Naive thymus-derived CD4-positive, alpha-beta T cell (primary cell): ENCODE results near the gene PKP4. TPM values are rescaled to one million over a fixed set of nuclear protein-coding genes. Genes with fewer than 3 reads are reported as not detected.

Experiments
- ATAC-seq: fragments of 150-1000 bp; cut with Tn5 transposase; 2 replicates; pipeline ENCODE4 v1.10.0; 2021; ENCODE audit warnings: mild to moderate bottlenecking, moderate library complexity
- CTCF ChIA-PET: fragments of 350-600 bp; sonication (Branson Sonifier 250); formaldehyde crosslinking; loops from one replicate; lab custom pipeline; 2021; ENCODE audit warnings: antibody characterized with exemption; lab: Charles Lee
- POLR2A ChIA-PET: fragments of 350-600 bp; sonication (Branson Sonifier 250); formaldehyde crosslinking; loops from one replicate; lab custom pipeline; 2021; ENCODE audit warnings: antibody characterized with exemption, inconsistent platforms; lab: Charles Lee
- DNase-seq, 9 donors: peaks; one replicate each; pipeline versions ENCODE4 v3.0.0 to v3.0.0-alpha.2; 2020 to 2022; ENCODE audit warnings: mixed read lengths in 1 of 9
- H3K27ac ChIP-seq: one replicate; pipeline ENCODE4 v1.7.0; 2013; ENCODE audit warnings: mild to moderate bottlenecking, low read depth, low read length, moderate library complexity
- H3K27me3 ChIP-seq, 2 donors: one replicate each; pipeline ENCODE4 v1.7.0; 2013; ENCODE audit warnings: low read length in 2 of 2, mild to moderate bottlenecking in 2 of 2, moderate library complexity in 2 of 2; ENCODE audit not compliant: control insufficient read depth in 2 of 2, insufficient read depth in 2 of 2
- H3K36me3 ChIP-seq, 3 experiments: 1 replicate in 2 of 3; 2 replicates in 1 of 3; pipeline ENCODE4 v1.7.0; 2013; ENCODE audit warnings: low read length in 3 of 3, mild to moderate bottlenecking in 3 of 3, moderate library complexity in 1 of 3; ENCODE audit not compliant: insufficient read depth in 3 of 3, control insufficient read depth in 2 of 3
- H3K4me1 ChIP-seq, 2 donors: one replicate each; pipeline ENCODE4 v1.7.0; 2013; ENCODE audit warnings: low read length in 2 of 2, mild to moderate bottlenecking in 2 of 2, moderate library complexity in 1 of 2; ENCODE audit not compliant: control insufficient read depth in 2 of 2, insufficient read depth in 2 of 2
- H3K4me3 ChIP-seq: 2 replicates; pipeline ENCODE4 v1.7.0; 2013; ENCODE audit warnings: mild to moderate bottlenecking, low read length
- H3K9me3 ChIP-seq, 3 experiments: 1 replicate in 2 of 3; 2 replicates in 1 of 3; pipeline ENCODE4 v1.7.0; 2013; ENCODE audit warnings: low read length in 3 of 3; ENCODE audit not compliant: control insufficient read depth in 2 of 3
- H3K27ac Mint-ChIP-seq, 9 donors: one replicate each; pipeline ENCODE4 v1.8.0; 2020 to 2022; ENCODE audit warnings: mixed read lengths in 9 of 9, mild to moderate bottlenecking in 8 of 9, moderate library complexity in 5 of 9, inconsistent platforms in 2 of 9
- H3K27me3 Mint-ChIP-seq, 5 donors: one replicate each; pipeline ENCODE4 v1.8.0; 2021 to 2022; ENCODE audit warnings: mixed read lengths in 5 of 5, mild to moderate bottlenecking in 1 of 5
- H3K36me3 Mint-ChIP-seq, 5 donors: one replicate each; pipeline ENCODE4 v1.8.0; 2020 to 2022; ENCODE audit warnings: mixed read lengths in 5 of 5, mild to moderate bottlenecking in 3 of 5, inconsistent platforms in 1 of 5
- H3K4me1 Mint-ChIP-seq, 7 donors: one replicate each; pipeline ENCODE4 v1.8.0; 2020 to 2022; ENCODE audit warnings: mixed read lengths in 7 of 7, mild to moderate bottlenecking in 3 of 7, inconsistent platforms in 1 of 7
- H3K4me3 Mint-ChIP-seq, 10 donors: one replicate each; pipeline ENCODE4 v1.8.0; 2020 to 2022; ENCODE audit warnings: mild to moderate bottlenecking in 10 of 10, mixed read lengths in 10 of 10, moderate library complexity in 6 of 10, inconsistent platforms in 2 of 10
- H3K9me3 Mint-ChIP-seq, 11 donors: one replicate each; pipeline ENCODE4 v1.8.0; 2020 to 2022; ENCODE audit warnings: mixed read lengths in 11 of 11, mild to moderate bottlenecking in 4 of 11, inconsistent platforms in 1 of 11, moderate library complexity in 1 of 11
- intact Hi-C, 2 donors: fragments of 100-400 bp; cut with micrococcal nuclease; formaldehyde crosslinking; loops; one replicate each; pipeline ENCODE4 v1.15.1; 2023
- polyA plus RNA-seq, 2 donors: library from polyadenylated mRNA; unstranded; fragments of 300-500 nt; fragmentation: Illumina TruSeq; gene quantifications; one replicate each; pipeline ENCODE4 v1.2.3, GENCODE V29; 2021
- total RNA-seq, 6 experiments: library from RNA in 5 of 6; stranded (reverse) in 5 of 6; gene quantifications; 1 replicate in 5 of 6; 2 replicates in 1 of 6; pipeline ENCODE4 v1.2.3 and lab custom pipeline; 2021 to 2026

PKP4 gene
- total and polyA plus RNA-seq, 7 experiments from 2014 or later = 1.3 to 33.2 (median 16.6) TPM

- Histone ChIP-seq H3K4me3 (no peak overlapping the region), H3K36me3 (no peaks in the 10 kb centered on the region), H3K27me3 (no peaks in the 10 kb centered on the region), H3K4me1 (no peaks in the 10 kb centered on the region), H3K27ac (no peak overlapping the region), H3K9me3 (no peaks in the 10 kb centered on the region)
- ChIA-PET CTCF (no interaction called here), POLR2A (no interaction called here)
- Mint-ChIP-seq H3K9me3 (no peaks in the 10 kb centered on the region), H3K4me1 (peaks cover 0 to 12% (median under 1%) of the 10 kb centered on the region in 7 donors), H3K36me3 (peaks cover 0 to 19% (median 6%) of the 10 kb centered on the region in 5 donors), H3K27me3 (no peaks in the 10 kb centered on the region), H3K4me3 (no peak overlapping the region), H3K27ac (no peak overlapping the region)
- DNase-seq (no peak), ATAC-seq (no peak)
- intact Hi-C loops = no loop called here
Observed at GRCh38 chr2:158500333-158500732, 43.6 kb downstream of the PKP4 start.

GRCh38 chr2:158501301-158501700 lies 44.5 kb downstream of the PKP4 start:
- no peak overlapping the region for H3K27ac ChIP-seq
- H3K27me3 ChIP-seq = no peaks in the 10 kb centered on the region
- DNase-seq (no peak), ATAC-seq (no peak)
- Mint-ChIP-seq H3K4me1 (peaks cover 0 to 13% (median 3%) of the 10 kb centered on the region in 7 donors), H3K36me3 (peaks cover 0 to 19% (median 4%) of the 10 kb centered on the region in 5 donors), H3K27ac (no peak overlapping the region), H3K9me3 (no peaks in the 10 kb centered on the region), H3K27me3 (no peaks in the 10 kb centered on the region), H3K4me3 (no peak overlapping the region)
- POLR2A ChIA-PET = no interaction called here
- CTCF ChIA-PET = no interaction called here
- H3K4me3 ChIP-seq = no peak overlapping the region
- H3K36me3 ChIP-seq = no peaks in the 10 kb centered on the region
- H3K4me1 ChIP-seq = no peaks in the 10 kb centered on the region
- no peaks in the 10 kb centered on the region for H3K9me3 ChIP-seq
- intact Hi-C loops = no loop called here

GRCh38 chr2:158502974-158503373 lies 46.2 kb downstream of the PKP4 start:
- POLR2A ChIA-PET = no interaction called here
- Histone ChIP-seq H3K9me3 (no peaks in the 10 kb centered on the region), H3K27ac (no peak overlapping the region), H3K27me3 (no peaks in the 10 kb centered on the region), H3K4me1 (no peaks in the 10 kb centered on the region), H3K4me3 (no peak overlapping the region), H3K36me3 (no peaks in the 10 kb centered on the region)
- H3K27me3 Mint-ChIP-seq = no peaks in the 10 kb centered on the region
- peaks cover 0 to 15% (median 5%) of the 10 kb centered on the region in 5 donors for H3K36me3 Mint-ChIP-seq
- no peak overlapping the region for H3K4me3 Mint-ChIP-seq
- intact Hi-C loops = no loop called here
- DNase-seq = no peak
- no peak overlapping the region for H3K27ac Mint-ChIP-seq
- no peak for ATAC-seq
- H3K9me3 Mint-ChIP-seq = no peaks in the 10 kb centered on the region
- H3K4me1 Mint-ChIP-seq = peaks cover 0 to 12% (median 4%) of the 10 kb centered on the region in 7 donors
- CTCF ChIA-PET = no interaction called here

GRCh38 chr2:158504088-158504487 lies 47.3 kb downstream of the PKP4 start:
- H3K36me3 Mint-ChIP-seq = peaks cover 0 to 11% (median 5%) of the 10 kb centered on the region in 5 donors
- ChIA-PET POLR2A (no interaction called here), CTCF (no interaction called here)

GRCh38 chr2:158505448-158505934 lies 48.7 kb downstream of the PKP4 start:
- Histone ChIP-seq H3K4me3 (no peak overlapping the region), H3K36me3 (no peaks in the 10 kb centered on the region), H3K27me3 (no peaks in the 10 kb centered on the region), H3K9me3 (no peaks in the 10 kb centered on the region), H3K4me1 (no peaks in the 10 kb centered on the region), H3K27ac (no peak overlapping the region)
- no peak for DNase-seq
- ChIA-PET CTCF (no interaction called here), POLR2A (interaction anchor here (0.7 kb wide), 1 partner anchor 42 kb away, joined by 3 read pairs; no protein-coding TSS in a partner anchor)
- Mint-ChIP-seq H3K9me3 (no peaks in the 10 kb centered on the region), H3K36me3 (peaks cover 0 to 8% (median 5%) of the 10 kb centered on the region in 5 donors), H3K27ac (no peak overlapping the region), H3K4me3 (no peak overlapping the region), H3K27me3 (no peaks in the 10 kb centered on the region), H3K4me1 (peaks cover 3 to 12% (median 4%) of the 10 kb centered on the region in 7 donors)
- intact Hi-C loops = no loop called here
- ATAC-seq = no peak

More at GRCh38 chr2:158504088-158504487, 47.3 kb downstream of the PKP4 start:
- Mint-ChIP-seq H3K4me1 (peaks cover 0 to 12% (median 4%) of the 10 kb centered on the region in 7 donors), H3K27ac (no peak overlapping the region), H3K4me3 (no peak overlapping the region), H3K27me3 (no peaks in the 10 kb centered on the region), H3K9me3 (no peaks in the 10 kb centered on the region)
- Histone ChIP-seq H3K27me3 (no peaks in the 10 kb centered on the region), H3K4me3 (no peak overlapping the region), H3K9me3 (no peaks in the 10 kb centered on the region), H3K4me1 (no peaks in the 10 kb centered on the region), H3K36me3 (no peaks in the 10 kb centered on the region), H3K27ac (no peak overlapping the region)
- DNase-seq = no peak
- no peak for ATAC-seq
- intact Hi-C loops = no loop called here

- peaks cover 0 to 8% (median 0%) of the 10 kb centered on the region in 5 donors for H3K36me3 Mint-ChIP-seq
- Histone ChIP-seq H3K4me1 (no peaks in the 10 kb centered on the region), H3K27me3 (no peaks in the 10 kb centered on the region), H3K4me3 (no peak overlapping the region), H3K27ac (no peak overlapping the region), H3K9me3 (no peaks in the 10 kb centered on the region), H3K36me3 (no peaks in the 10 kb centered on the region)
- POLR2A ChIA-PET = no interaction called here
- intact Hi-C loops = no loop called here
- no peak overlapping the region for H3K4me3 Mint-ChIP-seq
- no peak overlapping the region for H3K27ac Mint-ChIP-seq
- peaks cover 0 to under 1% (median 0%) of the 10 kb centered on the region in 11 donors for H3K9me3 Mint-ChIP-seq
- ATAC-seq = no peak
- DNase-seq = no peak
- CTCF ChIA-PET = no interaction called here
- peaks cover 3 to 12% (median 4%) of the 10 kb centered on the region in 7 donors for H3K4me1 Mint-ChIP-seq
- no peaks in the 10 kb centered on the region for H3K27me3 Mint-ChIP-seq
Observed at GRCh38 chr2:158507141-158507540, 50.4 kb downstream of the PKP4 start.

- DNase-seq (no peak), ATAC-seq (no peak)
- Histone ChIP-seq H3K27me3 (no peaks in the 10 kb centered on the region), H3K4me1 (no peaks in the 10 kb centered on the region), H3K36me3 (no peaks in the 10 kb centered on the region), H3K9me3 (no peaks in the 10 kb centered on the region), H3K4me3 (no peak overlapping the region), H3K27ac (no peak overlapping the region)
- Mint-ChIP-seq H3K4me3 (no peak overlapping the region), H3K9me3 (peaks cover 0 to 1% (median 0%) of the 10 kb centered on the region in 11 donors), H3K4me1 (peaks cover 3 to 12% (median 4%) of the 10 kb centered on the region in 7 donors), H3K27me3 (no peaks in the 10 kb centered on the region), H3K36me3 (peaks cover 0 to 8% (median 0%) of the 10 kb centered on the region in 5 donors), H3K27ac (no peak overlapping the region)
- intact Hi-C loops = no loop called here
- ChIA-PET CTCF (no interaction called here), POLR2A (no interaction called here)
Observed at GRCh38 chr2:158507679-158508078, 50.9 kb downstream of the PKP4 start.
